ENCODE data around the gene FLVCR2.
A peak's percentile ranks its signal among the peaks of the same experiment; 100 is the strongest.
"Not testable (repeated sequence)": the region's sequence is repeated elsewhere in the genome, so short reads cannot be mapped to it uniquely, and the experiment has no call there.

Gene FLVCR2

GRCh38 chr14:75660630-75661498, 82.4 kb downstream of the FLVCR2 start, which contains the start of the genes ERG28 and TTLL5:
Gene ERG28 (minus strand): TSS chr14:75660876. CDS start chr14:75657502, 3,374 bp downstream.
Gene TTLL5 (plus strand): TSS chr14:75661246. CDS start chr14:75663150, 1,904 bp downstream.
- peak; percentile 90 to 96 for DNase-seq (ENCODE audit: low read depth in 1 of 2, low spot score in 1 of 2)

GRCh38 chr14:75661499-75661814, 83.0 kb downstream of the FLVCR2 start:
- DNase-seq (ENCODE audit: low read depth in 1 of 2, low spot score in 1 of 2), result no peak

DNA sequence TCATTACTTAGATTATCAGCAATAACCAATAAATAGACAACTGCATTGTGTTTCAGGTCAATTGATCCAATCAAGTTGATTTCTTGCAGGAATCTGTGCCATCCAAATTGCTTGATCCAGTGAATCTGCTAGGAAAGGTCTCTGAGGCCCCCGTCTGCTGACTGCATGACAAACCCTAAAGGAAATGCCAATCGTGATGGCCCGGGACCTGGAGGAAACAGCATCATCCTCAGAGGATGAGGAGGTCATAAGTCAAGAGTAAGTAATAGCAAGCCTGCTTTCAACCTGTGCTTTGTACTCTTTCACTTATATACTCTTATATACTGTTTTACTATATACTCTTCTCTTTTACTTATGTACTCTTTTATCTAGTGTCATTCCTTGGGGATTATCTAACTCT, 84.5 kb downstream of the FLVCR2 start:
- no peak for DNase-seq (ENCODE audit: low read depth in 1 of 2, low spot score in 1 of 2)

DNA sequence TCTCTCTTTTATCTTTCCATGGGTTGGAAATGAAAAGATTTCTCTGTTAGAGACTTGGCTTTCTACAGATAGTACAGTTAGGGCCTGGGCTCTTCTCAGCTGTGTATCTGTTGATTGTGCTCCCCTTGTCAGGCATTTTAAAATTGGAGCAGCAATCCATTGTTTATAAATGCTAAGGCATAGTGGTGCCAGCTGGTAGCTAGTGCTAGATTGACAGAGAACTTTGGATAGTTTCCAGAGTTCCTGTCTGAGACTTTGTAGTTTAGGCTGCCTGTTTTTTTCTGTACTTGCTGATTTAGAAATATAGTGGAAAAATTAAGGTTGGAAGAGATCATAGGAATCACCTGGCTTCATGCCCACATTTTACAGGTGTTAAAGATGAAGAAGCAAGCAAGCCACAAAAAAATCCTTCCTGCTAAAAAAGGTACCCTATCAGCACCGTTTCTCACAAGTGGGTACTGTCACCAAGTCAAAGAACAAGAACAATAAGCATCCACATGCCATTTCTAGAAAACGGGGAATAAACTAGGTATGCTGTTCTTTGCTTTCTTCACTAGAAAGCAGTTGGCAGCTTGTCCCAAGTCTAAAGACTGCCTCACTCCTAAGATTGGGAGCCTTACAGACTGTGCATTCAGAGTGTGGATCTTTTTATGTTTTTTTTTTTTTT, 88.8 kb downstream of the FLVCR2 start:
- no peak for DNase-seq (ENCODE audit: low read depth in 1 of 2, low spot score in 1 of 2)

DNA sequence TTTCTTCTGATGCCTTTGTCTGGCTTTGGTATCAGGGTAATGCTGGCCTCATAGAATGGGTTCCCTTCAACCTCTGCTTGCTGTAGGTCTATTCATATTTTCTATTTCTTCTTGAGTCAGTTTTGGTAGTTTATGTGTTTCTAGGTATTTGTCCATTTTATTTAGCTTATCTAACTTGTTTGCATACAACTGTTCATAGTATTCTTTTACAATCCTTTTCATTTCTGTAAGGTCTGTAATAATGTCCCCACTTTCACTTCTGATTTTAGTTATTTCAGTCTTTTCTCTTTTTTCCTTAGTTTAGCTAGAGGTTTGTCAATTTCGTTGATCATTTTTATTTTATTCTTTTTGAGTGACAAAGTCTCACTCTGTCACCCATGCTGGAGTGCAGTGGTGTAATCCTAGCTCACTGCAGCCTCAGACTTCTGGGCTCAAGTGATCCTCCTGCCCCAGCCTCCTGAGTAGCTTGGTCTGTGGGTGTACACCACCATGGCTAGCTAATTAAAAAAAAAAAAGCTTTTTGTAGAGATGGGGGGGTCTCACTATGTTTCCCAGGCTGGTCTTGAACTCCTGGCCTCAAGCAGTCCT, 94.3 kb downstream of the FLVCR2 start:
- DNase-seq (ENCODE audit: low read depth in 1 of 2, low spot score in 1 of 2), result no peak

- DNase-seq (ENCODE audit: low read depth in 1 of 2, low spot score in 1 of 2), result no peak
These were observed 95.1 kb downstream of the FLVCR2 start for GRCh38 chr14:75673345-75674035.

GRCh38 chr14:75675265-75675960, 97.0 kb downstream of the FLVCR2 start:
- DNase-seq (ENCODE audit: low read depth in 1 of 2, low spot score in 1 of 2), result no peak

- DNase-seq (ENCODE audit: low read depth in 1 of 2, low spot score in 1 of 2), result no peak
These were observed 107.5 kb downstream of the FLVCR2 start for GRCh38 chr14:75685910-75686309.

DNA sequence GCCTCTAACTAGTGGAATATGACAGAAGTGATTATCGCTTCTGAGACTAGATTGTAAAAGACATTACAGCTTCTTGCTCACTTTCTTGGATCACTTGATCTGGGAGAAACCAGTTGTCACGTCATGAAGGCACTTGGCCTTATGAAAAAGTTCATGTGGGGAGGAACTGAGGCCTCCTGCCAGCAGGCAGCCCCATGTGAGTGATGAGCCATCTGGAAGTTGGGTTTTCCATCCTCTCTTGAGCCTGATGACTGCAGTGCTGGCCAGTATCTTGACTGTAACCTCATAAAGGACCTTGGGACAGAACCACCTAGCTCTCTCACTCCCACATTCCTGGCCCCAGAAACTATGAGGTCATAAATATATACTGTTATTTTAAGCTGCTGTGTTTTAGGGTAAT, 110.6 kb downstream of the FLVCR2 start:
- no peak for DNase-seq (ENCODE audit: low read depth in 1 of 2, low spot score in 1 of 2)

DNA sequence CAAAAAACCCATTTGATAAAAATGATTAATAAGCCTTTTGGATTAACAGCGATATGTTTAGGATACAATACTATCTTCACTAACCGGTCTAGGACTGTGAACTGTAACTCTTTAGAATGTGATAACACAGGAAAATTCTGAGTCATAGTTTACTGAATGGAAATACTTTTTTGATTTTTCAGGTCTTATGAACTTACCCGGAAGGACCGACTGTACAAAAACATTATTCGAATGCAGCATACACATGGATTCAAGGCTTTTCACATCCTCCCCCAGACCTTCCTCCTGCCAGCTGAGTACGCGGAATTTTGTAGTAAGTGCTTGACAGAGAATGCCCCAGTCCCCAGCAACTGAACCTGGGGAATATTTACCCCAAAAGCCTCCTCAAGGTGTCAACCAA, 111.6 kb downstream of the FLVCR2 start:
- no peak for DNase-seq (ENCODE audit: low read depth in 1 of 2, low spot score in 1 of 2)

GRCh38 chr14:75695025-75695424, 116.6 kb downstream of the FLVCR2 start:
- not testable (repeated sequence) for DNase-seq (ENCODE audit: low read depth in 1 of 2, low spot score in 1 of 2)

- DNase-seq (ENCODE audit: low read depth in 1 of 2, low spot score in 1 of 2), result no peak
These were observed 119.0 kb downstream of the FLVCR2 start for GRCh38 chr14:75697386-75697785.
